CD4-positive, alpha-beta T cell treated with Interleukin-1 beta for 1 hour (primary cell): ENCODE data around the gene TYRO3.

Source experiments
- DNase-seq, 2 donors: peaks; one replicate each; pipeline ENCODE4 v3.0.0-alpha.2; 2020 to 2022

TYRO3 gene

GRCh38 chr15:41609123-41609522 is 50.1 kb downstream of the TYRO3 start:
- no peak for DNase-seq

- DNase-seq, result no peak
These were observed 51.0 kb downstream of the TYRO3 start for GRCh38 chr15:41610048-41610447.

GRCh38 chr15:41620536-41621199 is 61.7 kb downstream of the TYRO3 start:
- DNase-seq, result no peak

- DNase-seq, result peak; percentile 82 to 83
These were observed 62.5 kb downstream of the TYRO3 start for GRCh38 chr15:41621200-41622193.

- no peak for DNase-seq
These were observed 63.9 kb downstream of the TYRO3 start for GRCh38 chr15:41622901-41623300.

GRCh38 chr15:41627203-41627602 is 68.2 kb downstream of the TYRO3 start:
- DNase-seq, result no peak

- no peak for DNase-seq
These were observed 70.5 kb downstream of the TYRO3 start for GRCh38 chr15:41629463-41629862.

GRCh38 chr15:41629883-41630282 is 70.9 kb downstream of the TYRO3 start:
- DNase-seq, result no peak

GRCh38 chr15:41630616-41631217 is 71.7 kb downstream of the TYRO3 start:
- DNase-seq, result no peak

- DNase-seq, result no peak
These were observed 73.0 kb downstream of the TYRO3 start for GRCh38 chr15:41631880-41632470.
